Caco-2 (cell line): Measurements from ENCODE around the gene HBEGF. TPM values are rescaled to one million over a fixed set of nuclear protein-coding genes. Genes with fewer than 3 reads are reported as not detected.

ENCODE experiments used
- BruUV-seq: library from RNA; stranded (reverse); fragments of 400-500 nt; replicated peaks from 2 replicates; lab custom pipeline; 2021; lab: Mats Ljungman, UMichigan
- CTCF ChIA-PET: fragments of 300-600 bp; sonication (Branson Sonifier 250); formaldehyde crosslinking; loops from one replicate; lab custom pipeline; 2022; ENCODE audit warnings: antibody characterized with exemption; lab: Charles Lee
- POLR2A ChIA-PET: fragments of 300-600 bp; sonication (Branson Sonifier 250); formaldehyde crosslinking; loops from one replicate; lab custom pipeline; 2022; ENCODE audit warnings: antibody characterized with exemption; lab: Charles Lee
- DNase-seq, 2 experiments: peaks; one replicate each; pipeline versions ENCODE4 v3.0.0 to v3.0.0-alpha.2; 2020 to 2022
- H3K27me3 ChIP-seq: replicated peaks from 2 replicates; pipeline ENCODE4 v1.6.0; 2011; ENCODE audit warnings: low read length; ENCODE audit not compliant: control insufficient read depth, insufficient read depth
- H3K36me3 ChIP-seq: 2 replicates; pipeline ENCODE4 v1.5.1; 2011; ENCODE audit warnings: low read length; ENCODE audit not compliant: control insufficient read depth, insufficient read depth
- H3K4me1 ChIP-seq: fragments of 250-450 bp; sonication (Bioruptor Pico); 2 replicates; pipeline ENCODE4 v1.5.1; 2020; ENCODE audit warnings: mild to moderate bottlenecking
- H3K4me3 ChIP-seq: 2 replicates; pipeline ENCODE4 v1.5.1; 2011; ENCODE audit warnings: low read depth, mild to moderate bottlenecking, control low read depth, low read length
- H3K9me3 ChIP-seq: fragments of 250-450 bp; sonication (Bioruptor Pico); 2 replicates; pipeline ENCODE4 v1.5.1; 2020; ENCODE audit warnings: mild to moderate bottlenecking, moderate library complexity
- H3K27ac Mint-ChIP-seq: one replicate; pipeline ENCODE4 v1.8.0; 2022; ENCODE audit warnings: mixed read lengths; ENCODE audit not compliant: unreplicated experiment
- H3K27me3 Mint-ChIP-seq: one replicate; pipeline ENCODE4 v1.8.0; 2022; ENCODE audit warnings: mixed read lengths; ENCODE audit not compliant: insufficient read depth, unreplicated experiment
- H3K36me3 Mint-ChIP-seq: one replicate; pipeline ENCODE4 v1.8.0; 2022; ENCODE audit warnings: mild to moderate bottlenecking, mixed read lengths; ENCODE audit not compliant: insufficient read depth, unreplicated experiment
- H3K4me1 Mint-ChIP-seq: one replicate; pipeline ENCODE4 v1.8.0; 2022; ENCODE audit warnings: low read depth, mixed read lengths; ENCODE audit not compliant: unreplicated experiment
- H3K4me3 Mint-ChIP-seq: one replicate; pipeline ENCODE4 v1.8.0; 2022; ENCODE audit warnings: mild to moderate bottlenecking, moderate library complexity, mixed read lengths; ENCODE audit not compliant: unreplicated experiment
- H3K9me3 Mint-ChIP-seq: one replicate; pipeline ENCODE4 v1.8.0; 2022; ENCODE audit warnings: mixed read lengths; ENCODE audit not compliant: unreplicated experiment
- CTCF ChIP-seq, 2 experiments: fragments of 200-600 bp in 1 of 2; IDR thresholded peaks; 1 replicate in 1 of 2; 2 replicates in 1 of 2; pipeline versions ENCODE4 v1.5.1 to v1.8.0; 2011 to 2022; ENCODE audit warnings: antibody characterized with exemption in 1 of 2, control low read depth in 1 of 2, inconsistent platforms in 1 of 2, low read depth in 1 of 2, low read length in 1 of 2, mild to moderate bottlenecking in 1 of 2, moderate library complexity in 1 of 2; ENCODE audit not compliant: insufficient read depth in 1 of 2, severe bottlenecking in 1 of 2, unreplicated experiment in 1 of 2
- intact Hi-C: fragments of 100-400 bp; cut with micrococcal nuclease; formaldehyde crosslinking; loops from one replicate; pipeline ENCODE4 v1.10.0; 2022; ENCODE audit not compliant: unreplicated experiment
- total RNA-seq: library from RNA; stranded (reverse); gene quantifications from 2 replicates; pipeline ENCODE4 v1.2.3, GENCODE V29; 2022

HBEGF gene
- total RNA-seq, 1 experiment from 2014 or later: 5.8 TPM

- no peaks in the 10 kb centered on the region for H3K27me3 ChIP-seq
- H3K9me3 Mint-ChIP-seq: no peaks in the 10 kb centered on the region
- no peaks in the 10 kb centered on the region for H3K36me3 Mint-ChIP-seq
Measured at GRCh38 chr5:140391312-140391711, 44.9 kb upstream of the HBEGF start.

GRCh38 chr5:140388052-140388451 is 41.6 kb upstream of the HBEGF start:
- no peak for DNase-seq
- POLR2A ChIA-PET: no interaction called here
- Histone ChIP-seq H3K4me1 (no peaks in the 10 kb centered on the region), H3K9me3 (no peaks in the 10 kb centered on the region), H3K36me3 (no peaks in the 10 kb centered on the region), H3K4me3 (no peak overlapping the region), H3K27me3 (no peaks in the 10 kb centered on the region)
- BruUV-seq: no TSS peak
- Mint-ChIP-seq H3K9me3 (no peaks in the 10 kb centered on the region), H3K36me3 (no peaks in the 10 kb centered on the region), H3K4me3 (no peak overlapping the region), H3K27ac (no peak overlapping the region), H3K27me3 (no peaks in the 10 kb centered on the region), H3K4me1 (no peaks in the 10 kb centered on the region)
- TF ChIP-seq CTCF (IDR thresholded peaks at IDR 0.05; ENCODE audit: insufficient read depth in 1 of 2, low read depth in 1 of 2, low read length in 1 of 2, severe bottlenecking in 1 of 2, unreplicated experiment in 1 of 2): no peak
- CTCF ChIA-PET: interaction anchor here (0.8 to 1.0 kb wide), 2 partner anchors 14 to 15 kb away, joined by 3 read pairs; partner anchors contain the start of gene ANKHD1
- intact Hi-C loops: no loop called here

More at GRCh38 chr5:140391312-140391711, 44.9 kb upstream of the HBEGF start:
- no peak overlapping the region for H3K4me3 ChIP-seq
- BruUV-seq: no TSS peak
- TF ChIP-seq CTCF (IDR thresholded peaks at IDR 0.05; ENCODE audit: insufficient read depth in 1 of 2, low read depth in 1 of 2, low read length in 1 of 2, severe bottlenecking in 1 of 2, unreplicated experiment in 1 of 2): no peak
- no peaks in the 10 kb centered on the region for H3K9me3 ChIP-seq
- ChIA-PET POLR2A (no interaction called here), CTCF (no interaction called here)
- H3K27ac Mint-ChIP-seq: no peak overlapping the region
- no peak for DNase-seq
- no peaks in the 10 kb centered on the region for H3K4me1 ChIP-seq
- no peaks in the 10 kb centered on the region for H3K27me3 Mint-ChIP-seq
- H3K36me3 ChIP-seq: no peaks in the 10 kb centered on the region
- intact Hi-C loops: no loop called here
- no peaks in the 10 kb centered on the region for H3K4me1 Mint-ChIP-seq
- H3K4me3 Mint-ChIP-seq: no peak overlapping the region

GRCh38 chr5:140383300-140383699 is 36.9 kb upstream of the HBEGF start:
- intact Hi-C loops: no loop called here
- H3K9me3 Mint-ChIP-seq: no peaks in the 10 kb centered on the region
- no peaks in the 10 kb centered on the region for H3K27me3 Mint-ChIP-seq
- H3K4me3 ChIP-seq: no peak overlapping the region
- H3K4me1 Mint-ChIP-seq: no peaks in the 10 kb centered on the region
- no peak for DNase-seq
- no peaks in the 10 kb centered on the region for H3K36me3 Mint-ChIP-seq
- no peaks in the 10 kb centered on the region for H3K27me3 ChIP-seq
- H3K27ac Mint-ChIP-seq: no peak overlapping the region
- ChIA-PET CTCF (no interaction called here), POLR2A (no interaction called here)
- no peaks in the 10 kb centered on the region for H3K36me3 ChIP-seq
- BruUV-seq: no TSS peak
- no peaks in the 10 kb centered on the region for H3K9me3 ChIP-seq
- TF ChIP-seq CTCF (IDR thresholded peaks at IDR 0.05; ENCODE audit: insufficient read depth in 1 of 2, low read depth in 1 of 2, low read length in 1 of 2, severe bottlenecking in 1 of 2, unreplicated experiment in 1 of 2): no peak
- H3K4me3 Mint-ChIP-seq: no peak overlapping the region
- no peaks in the 10 kb centered on the region for H3K4me1 ChIP-seq
